ENCODE measurements around the gene MFSD2A.

MFSD2A gene

DNA sequence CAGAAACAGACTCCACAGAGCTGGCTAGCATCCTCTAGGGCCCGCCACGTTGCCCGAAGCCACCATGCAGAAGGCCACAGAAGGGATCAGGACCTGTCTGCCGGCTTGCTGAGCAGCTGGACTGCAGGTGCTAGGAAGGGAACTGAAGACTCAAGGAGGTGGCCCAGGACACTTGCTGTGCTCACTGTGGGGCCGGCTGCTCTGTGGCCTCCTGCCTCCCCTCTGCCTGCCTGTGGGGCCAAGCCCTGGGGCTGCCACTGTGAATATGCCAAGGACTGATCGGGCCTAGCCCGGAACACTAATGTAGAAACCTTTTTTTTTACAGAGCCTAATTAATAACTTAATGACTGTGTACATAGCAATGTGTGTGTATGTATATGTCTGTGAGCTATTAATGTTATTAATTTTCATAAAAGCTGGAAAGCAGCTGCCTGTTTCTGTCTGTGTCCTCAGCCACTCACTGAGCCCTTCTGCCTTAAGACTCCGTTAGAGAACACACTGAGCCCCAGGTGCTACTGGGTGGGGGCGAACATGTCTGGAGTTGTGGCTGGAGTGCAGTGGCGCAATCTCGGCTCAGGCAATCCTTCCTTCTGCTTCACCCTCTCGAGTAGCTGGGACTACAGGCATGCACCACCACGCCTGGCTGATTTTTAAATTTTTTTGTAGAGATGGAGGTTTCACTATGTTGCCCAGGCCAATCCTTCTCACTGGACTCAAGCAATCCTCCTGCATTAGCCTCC, 14.8 kb downstream of the MFSD2A start:
- Histone ChIP-seq H3K9me3 (ENCODE audit: control insufficient read depth, low read length) (no peaks in the 10 kb centered on the region), H3K4me1 (ENCODE audit: control insufficient read depth, insufficient read depth, low read length, poor library complexity, severe bottlenecking) (no peaks in the 10 kb centered on the region), H3K4me3 (ENCODE audit: extremely low read depth, insufficient read depth, low read length, poor library complexity, severe bottlenecking) (no peak overlapping the region), H3K27ac (ENCODE audit: low read depth, low read length, severe bottlenecking) (no peak overlapping the region), H3K36me3 (ENCODE audit: control insufficient read depth, insufficient read depth, low read length) (peaks cover 5% of the 10 kb centered on the region)
- WGBS, 2 experiments (ENCODE audit: insufficient coverage in 2 of 2) = 89 to 93% methylated on average over 6 to 8 of the region's 13 CpGs

DNA sequence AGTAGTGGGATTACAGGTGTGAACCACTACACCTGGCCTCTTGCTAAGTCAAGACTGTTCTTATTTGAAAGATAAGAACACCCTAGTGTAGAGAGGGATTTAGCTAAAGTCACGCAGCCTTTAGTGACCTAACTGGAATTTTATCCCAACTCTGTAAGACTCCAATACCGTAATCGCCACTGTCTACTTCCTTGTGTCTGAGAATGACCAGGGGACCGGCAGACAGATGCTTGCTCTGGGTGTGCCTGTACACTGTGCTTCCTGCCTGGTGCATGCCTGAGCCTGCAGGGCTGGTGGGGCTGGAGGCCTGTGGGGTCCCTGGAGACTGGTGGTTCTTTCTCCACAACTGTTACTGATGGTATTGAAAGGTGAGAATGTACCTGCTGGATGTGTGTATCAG, 15.3 kb downstream of the MFSD2A start:
- no peaks in the 10 kb centered on the region for H3K4me1 ChIP-seq (ENCODE audit: control insufficient read depth, insufficient read depth, low read length, poor library complexity, severe bottlenecking)
- H3K9me3 ChIP-seq (ENCODE audit: control insufficient read depth, low read length) = no peaks in the 10 kb centered on the region
- H3K4me3 ChIP-seq (ENCODE audit: extremely low read depth, insufficient read depth, low read length, poor library complexity, severe bottlenecking) = no peak overlapping the region
- peaks cover 5% of the 10 kb centered on the region for H3K36me3 ChIP-seq (ENCODE audit: control insufficient read depth, insufficient read depth, low read length)
- WGBS, 2 experiments (ENCODE audit: insufficient coverage in 2 of 2) = 93 to 100% methylated on average over 4 of the region's 4 CpGs
- H3K27ac ChIP-seq (ENCODE audit: low read depth, low read length, severe bottlenecking) = no peak overlapping the region

DNA sequence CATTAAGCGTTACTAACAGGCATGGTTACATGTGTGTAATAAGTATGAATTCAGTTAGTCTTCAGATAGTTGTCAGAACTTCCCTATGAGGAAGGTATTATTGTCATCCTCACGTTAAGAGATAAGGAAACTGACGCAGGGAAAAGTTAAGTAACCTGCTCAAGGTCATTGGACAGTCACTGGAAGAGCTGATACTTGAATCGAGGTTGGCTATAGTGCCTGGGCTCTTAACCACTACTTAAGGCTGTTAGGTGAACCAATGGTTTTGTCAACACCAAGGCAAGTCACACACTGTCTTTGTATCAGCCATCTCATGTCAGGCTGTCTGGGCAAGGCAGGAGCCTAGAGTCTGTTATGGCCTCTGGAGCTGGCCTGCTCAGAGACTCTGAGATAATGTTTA, 16.2 kb downstream of the MFSD2A start:
- Histone ChIP-seq H3K36me3 (ENCODE audit: control insufficient read depth, insufficient read depth, low read length) (no peaks in the 10 kb centered on the region), H3K4me1 (ENCODE audit: control insufficient read depth, insufficient read depth, low read length, poor library complexity, severe bottlenecking) (no peaks in the 10 kb centered on the region), H3K27ac (ENCODE audit: low read depth, low read length, severe bottlenecking) (no peak overlapping the region), H3K9me3 (ENCODE audit: control insufficient read depth, low read length) (no peaks in the 10 kb centered on the region), H3K4me3 (ENCODE audit: extremely low read depth, insufficient read depth, low read length, poor library complexity, severe bottlenecking) (no peak overlapping the region)
- 88 to 96% methylated on average over 4 of the region's 4 CpGs for WGBS, 2 experiments (ENCODE audit: insufficient coverage in 2 of 2)

DNA sequence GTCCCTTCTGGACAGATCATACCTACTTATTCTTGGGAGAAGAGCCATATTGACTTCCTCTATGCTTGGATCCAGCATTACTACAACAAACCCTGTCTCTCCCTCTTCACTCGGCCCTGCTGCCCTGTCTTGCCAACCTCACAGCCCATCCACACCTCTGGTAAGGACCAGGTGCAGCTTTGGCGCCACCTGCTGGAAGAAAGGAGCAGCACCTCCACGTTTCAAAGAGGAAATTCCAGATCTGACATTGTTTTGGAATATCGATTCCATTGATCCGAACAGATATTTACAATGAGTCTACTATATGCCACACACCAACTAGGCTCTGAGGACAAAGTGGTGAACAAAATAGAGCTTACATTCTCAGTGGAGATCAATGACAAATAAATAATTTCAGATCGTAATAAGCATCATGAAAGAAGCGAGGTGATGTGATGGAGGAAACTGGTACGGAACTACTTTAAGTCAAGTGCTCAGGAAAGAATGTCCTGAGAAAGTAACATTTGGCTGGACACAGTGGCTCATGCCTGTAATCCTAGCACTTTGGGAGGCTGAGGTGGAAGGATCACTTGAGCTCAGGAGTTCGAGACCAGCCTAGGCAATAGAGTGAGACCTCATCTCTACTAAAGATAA, 18.7 kb downstream of the MFSD2A start:
- Histone ChIP-seq H3K9me3 (ENCODE audit: control insufficient read depth, low read length) (peaks cover 3% of the 10 kb centered on the region), H3K4me3 (ENCODE audit: extremely low read depth, insufficient read depth, low read length, poor library complexity, severe bottlenecking) (no peak overlapping the region), H3K4me1 (ENCODE audit: control insufficient read depth, insufficient read depth, low read length, poor library complexity, severe bottlenecking) (peaks cover 5% of the 10 kb centered on the region), H3K36me3 (ENCODE audit: control insufficient read depth, insufficient read depth, low read length) (no peaks in the 10 kb centered on the region), H3K27ac (ENCODE audit: low read depth, low read length, severe bottlenecking) (no peak overlapping the region)
- 57 to 78% methylated on average over 3 to 5 of the region's 9 CpGs for WGBS, 2 experiments (ENCODE audit: insufficient coverage in 2 of 2)

DNA sequence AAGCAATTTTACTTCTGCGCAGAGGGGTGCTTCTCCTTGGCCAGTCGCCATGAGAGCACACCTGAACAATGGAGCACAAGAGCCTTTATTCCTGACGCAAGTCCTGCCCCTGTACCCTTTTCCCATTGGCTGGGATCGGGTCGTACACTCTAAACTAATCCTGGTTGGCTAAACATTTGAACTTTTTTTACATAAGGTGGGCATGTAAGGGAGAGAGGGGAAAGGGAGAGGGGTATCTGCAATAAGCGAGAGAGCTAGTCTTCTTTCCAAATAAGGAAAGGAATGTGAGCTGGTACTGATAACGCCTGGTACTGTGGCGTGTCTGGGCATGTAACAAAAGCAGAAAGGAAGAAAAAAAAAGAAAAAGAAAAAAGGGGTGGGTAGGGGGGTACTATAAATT, 21.8 kb downstream of the MFSD2A start:
- peaks cover 5% of the 10 kb centered on the region for H3K4me1 ChIP-seq (ENCODE audit: control insufficient read depth, insufficient read depth, low read length, poor library complexity, severe bottlenecking)
- WGBS, 2 experiments (ENCODE audit: insufficient coverage in 2 of 2) = 74 to 91% methylated on average over 4 to 8 of the region's 8 CpGs
- peaks cover 6% of the 10 kb centered on the region for H3K9me3 ChIP-seq (ENCODE audit: control insufficient read depth, low read length)

DNA sequence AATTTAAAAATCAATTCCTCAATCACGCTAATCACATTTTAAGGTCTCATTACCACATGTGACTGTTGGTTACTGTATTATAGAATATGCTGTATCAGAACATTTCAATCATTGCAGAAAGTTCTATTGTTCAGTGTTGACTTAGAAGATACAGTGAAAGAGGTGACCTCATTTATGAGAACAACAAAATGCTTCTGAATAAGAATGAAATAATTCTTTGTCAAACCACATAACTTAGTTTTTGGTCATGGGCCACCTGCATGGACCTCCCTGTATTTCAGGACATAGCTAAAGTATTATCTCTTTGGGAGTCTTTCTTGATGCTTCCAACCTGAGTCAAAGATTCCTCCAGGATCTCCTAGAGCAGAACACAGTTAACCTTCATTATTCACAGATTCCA, 22.3 kb downstream of the MFSD2A start:
- no CpG with 5 or more reads among the region's 1 CpG for WGBS, 2 experiments (ENCODE audit: insufficient coverage in 2 of 2)
- Histone ChIP-seq H3K9me3 (ENCODE audit: control insufficient read depth, low read length) (peaks cover 6% of the 10 kb centered on the region), H3K4me1 (ENCODE audit: control insufficient read depth, insufficient read depth, low read length, poor library complexity, severe bottlenecking) (peaks cover 6% of the 10 kb centered on the region), H3K36me3 (ENCODE audit: control insufficient read depth, insufficient read depth, low read length) (no peaks in the 10 kb centered on the region), H3K27ac (ENCODE audit: low read depth, low read length, severe bottlenecking) (no peak overlapping the region), H3K4me3 (ENCODE audit: extremely low read depth, insufficient read depth, low read length, poor library complexity, severe bottlenecking) (no peak overlapping the region)

More for the DNA sequence above, 21.8 kb downstream of the MFSD2A start:
- H3K36me3 ChIP-seq (ENCODE audit: control insufficient read depth, insufficient read depth, low read length) = no peaks in the 10 kb centered on the region
- no peak overlapping the region for H3K4me3 ChIP-seq (ENCODE audit: extremely low read depth, insufficient read depth, low read length, poor library complexity, severe bottlenecking)
- H3K27ac ChIP-seq (ENCODE audit: low read depth, low read length, severe bottlenecking) = no peak overlapping the region

GRCh38 chr1:39979654-39980053, 24.7 kb downstream of the MFSD2A start:
- Histone ChIP-seq H3K27ac (ENCODE audit: low read depth, low read length, severe bottlenecking) (no peak overlapping the region), H3K4me3 (ENCODE audit: extremely low read depth, insufficient read depth, low read length, poor library complexity, severe bottlenecking) (no peak overlapping the region), H3K9me3 (ENCODE audit: control insufficient read depth, low read length) (peaks cover 6% of the 10 kb centered on the region), H3K36me3 (ENCODE audit: control insufficient read depth, insufficient read depth, low read length) (no peaks in the 10 kb centered on the region), H3K4me1 (ENCODE audit: control insufficient read depth, insufficient read depth, low read length, poor library complexity, severe bottlenecking) (peaks cover 8% of the 10 kb centered on the region)
- WGBS, 2 experiments (ENCODE audit: insufficient coverage in 2 of 2) = 73 to 81% methylated on average over 4 of the region's 4 CpGs

DNA sequence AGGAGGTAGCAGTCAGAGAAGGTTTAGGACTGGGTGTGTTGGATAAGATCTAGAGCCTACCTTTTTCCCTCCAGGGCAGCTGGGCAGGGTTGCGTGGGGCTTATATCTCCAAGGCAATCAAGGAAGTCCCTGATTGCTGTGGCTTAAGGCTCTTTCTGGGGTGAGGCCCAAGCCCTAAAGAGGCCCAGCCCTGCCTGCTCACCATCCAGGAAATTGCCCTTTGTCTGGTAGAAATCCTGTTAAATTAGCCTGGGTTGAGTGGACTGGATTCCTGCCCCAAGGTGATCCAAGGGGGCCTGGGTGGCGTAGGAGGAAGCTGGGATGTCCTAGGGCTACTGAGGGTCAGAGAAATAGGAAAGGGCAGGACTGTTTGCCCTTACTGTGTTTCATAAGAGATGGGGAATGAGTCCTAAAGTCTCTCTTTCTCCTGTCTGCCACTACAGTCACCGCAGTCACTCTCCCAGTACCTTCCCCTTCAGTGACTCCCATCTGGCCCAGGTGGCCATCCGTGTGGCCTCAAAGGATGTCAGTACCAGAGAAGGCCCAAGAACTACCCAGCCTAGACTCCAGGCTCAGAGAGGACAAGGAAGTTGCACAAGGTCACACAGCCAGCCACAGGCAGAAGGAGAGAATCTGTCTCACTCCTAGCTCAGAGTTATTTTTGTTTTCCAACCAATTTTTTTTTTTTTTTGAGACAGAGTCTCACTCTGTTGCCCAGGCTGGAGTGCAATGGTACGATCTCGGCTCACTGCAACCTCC, 25.8 kb downstream of the MFSD2A start:
- H3K36me3 ChIP-seq (ENCODE audit: control insufficient read depth, insufficient read depth, low read length) = no peaks in the 10 kb centered on the region
- WGBS, 2 experiments (ENCODE audit: insufficient coverage in 2 of 2) = 94 to 96% methylated on average over 2 to 4 of the region's 6 CpGs
- H3K9me3 ChIP-seq (ENCODE audit: control insufficient read depth, low read length) = peaks cover 6% of the 10 kb centered on the region
- no peak overlapping the region for H3K4me3 ChIP-seq (ENCODE audit: extremely low read depth, insufficient read depth, low read length, poor library complexity, severe bottlenecking)
- no peak overlapping the region for H3K27ac ChIP-seq (ENCODE audit: low read depth, low read length, severe bottlenecking)
- peaks cover 8% of the 10 kb centered on the region for H3K4me1 ChIP-seq (ENCODE audit: control insufficient read depth, insufficient read depth, low read length, poor library complexity, severe bottlenecking)

DNA sequence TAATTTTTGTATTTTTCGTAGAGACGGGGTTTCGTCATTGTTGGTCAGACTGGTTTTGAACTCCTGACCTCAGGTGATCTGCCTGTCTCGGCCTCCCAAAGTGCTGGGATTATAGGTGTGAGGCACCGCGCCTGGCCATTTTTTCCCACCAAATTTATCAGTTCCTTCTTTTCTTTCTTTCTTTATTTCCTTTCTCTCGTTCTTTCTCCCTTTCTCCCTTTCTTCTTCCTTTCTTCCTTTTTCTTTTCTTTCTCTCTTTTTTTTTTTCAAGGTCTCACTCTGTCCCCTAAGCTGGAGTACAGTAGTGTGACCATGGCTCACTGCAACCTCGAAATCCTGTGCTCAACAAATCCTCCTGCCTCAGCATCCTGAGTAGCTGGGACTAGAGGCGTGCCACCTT, 26.4 kb downstream of the MFSD2A start:
- no peak overlapping the region for H3K27ac ChIP-seq (ENCODE audit: low read depth, low read length, severe bottlenecking)
- WGBS, 2 experiments (ENCODE audit: insufficient coverage in 2 of 2) = 93% methylated on average over 6 to 9 of the region's 9 CpGs

DNA sequence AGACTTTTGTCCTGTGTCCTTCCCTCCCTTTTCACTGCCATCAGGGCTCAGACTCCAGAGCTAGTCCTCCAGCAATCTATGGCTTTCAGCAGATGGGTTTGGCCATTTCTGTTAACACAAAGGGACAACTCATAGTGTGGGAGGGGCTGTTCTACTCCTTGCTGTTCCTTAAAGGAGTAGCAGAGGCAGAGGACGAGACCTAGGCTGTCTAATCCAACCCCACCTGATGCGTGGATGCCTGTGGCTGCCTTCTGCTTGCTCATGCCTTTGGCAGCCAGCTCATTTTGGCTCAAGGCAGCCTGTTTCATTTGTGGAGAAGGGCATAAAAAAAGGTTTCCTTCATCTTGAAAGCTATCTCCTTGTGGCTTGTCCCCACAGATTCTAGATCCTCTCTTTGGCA, 27.0 kb downstream of the MFSD2A start:
- Histone ChIP-seq H3K9me3 (ENCODE audit: control insufficient read depth, low read length) (peaks cover 6% of the 10 kb centered on the region), H3K4me1 (ENCODE audit: control insufficient read depth, insufficient read depth, low read length, poor library complexity, severe bottlenecking) (peaks cover 8% of the 10 kb centered on the region), H3K27ac (ENCODE audit: low read depth, low read length, severe bottlenecking) (peak overlapping the region; percentile 36), H3K36me3 (ENCODE audit: control insufficient read depth, insufficient read depth, low read length) (no peaks in the 10 kb centered on the region), H3K4me3 (ENCODE audit: extremely low read depth, insufficient read depth, low read length, poor library complexity, severe bottlenecking) (no peak overlapping the region)
- 60 to 86% methylated on average over 1 to 2 of the region's 2 CpGs for WGBS, 2 experiments (ENCODE audit: insufficient coverage in 2 of 2)

More for the DNA sequence above, 26.4 kb downstream of the MFSD2A start:
- Histone ChIP-seq H3K9me3 (ENCODE audit: control insufficient read depth, low read length) (peaks cover 6% of the 10 kb centered on the region), H3K36me3 (ENCODE audit: control insufficient read depth, insufficient read depth, low read length) (no peaks in the 10 kb centered on the region), H3K4me3 (ENCODE audit: extremely low read depth, insufficient read depth, low read length, poor library complexity, severe bottlenecking) (no peak overlapping the region), H3K4me1 (ENCODE audit: control insufficient read depth, insufficient read depth, low read length, poor library complexity, severe bottlenecking) (peaks cover 8% of the 10 kb centered on the region)

Data from mesodermal cell (in vitro differentiated cells).